Right lobe of liver (tissue), 6 donors: Measurements from ENCODE around the gene FAM219A. TPM values are rescaled to one million over a fixed set of nuclear protein-coding genes. Genes with fewer than 3 reads are reported as not detected.

Experiments used
- ATAC-seq, 4 donors: fragments of 200-7000 bp; cut with Tn5 transposase; one replicate each; pipeline ENCODE4 v1.9.1; 2020; ENCODE audit warnings: mild to moderate bottlenecking in 4 of 4, moderate library complexity in 4 of 4
- DNase-seq, 3 donors: peaks; one replicate each; pipeline ENCODE4 v3.0.0-alpha.2; 2020
- H3K27ac ChIP-seq, 3 donors: fragments of 200-600 bp; one replicate each; pipeline ENCODE4 v1.8.0; 2022
- H3K27me3 ChIP-seq, 2 donors: fragments of 200-600 bp; one replicate each; pipeline ENCODE4 v1.8.0; 2022
- H3K36me3 ChIP-seq, 4 donors: fragments of 200-600 bp; sonication (generic) in 1 of 4; one replicate each; pipeline versions ENCODE4 v1.5.1 to v1.8.0; 2017 to 2022; ENCODE audit warnings: control low read depth in 1 of 4
- H3K4me1 ChIP-seq, 4 donors: fragments of 200-600 bp; sonication (generic) in 1 of 4; one replicate each; pipeline versions ENCODE4 v1.5.1 to v1.8.0; 2017 to 2022; ENCODE audit warnings: control low read depth in 1 of 4
- H3K4me3 ChIP-seq, 3 donors: fragments of 200-600 bp; one replicate each; pipeline ENCODE4 v1.8.0; 2022
- H3K9me3 ChIP-seq, 4 donors: fragments of 200-600 bp; sonication (generic) in 1 of 4; one replicate each; pipeline versions ENCODE4 v1.5.1 to v1.8.0; 2017 to 2022; ENCODE audit warnings: control low read depth in 1 of 4
- CTCF ChIP-seq, 4 donors: fragments of 200-600 bp in 3 of 4; fragments of 450-650 bp in 1 of 4; IDR thresholded peaks; one replicate each; pipeline versions ENCODE4 v1.5.1 to v1.8.0; 2016 to 2022; ENCODE audit warnings: antibody characterized with exemption in 4 of 4, mild to moderate bottlenecking in 2 of 4
- POLR2A ChIP-seq: fragments of 450-650 bp; IDR thresholded peaks from one replicate; pipeline ENCODE4 v1.6.1; 2017; ENCODE audit warnings: antibody characterized with exemption, mild to moderate bottlenecking
- WGBS: methylation state at CpG from one replicate; pipeline ENCODE4 v1.1.6; 2018; ENCODE audit warnings: low coverage, low lambda C conversion rate; ENCODE audit not compliant: insufficient coverage; ENCODE audit errors: missing lambda C conversion rate; 5-methylcytosine and 5-hydroxymethylcytosine counted together
- intact Hi-C, 2 donors: fragments of 100-400 bp; cut with DNase I; formaldehyde crosslinking; loops; one replicate each; pipeline versions ENCODE4 v1.11.2 to v1.14.1; 2022
- total RNA-seq, 6 experiments: library from RNA; depleted of rRNA in 2 of 6; stranded (reverse); fragments of >200 nt in 2 of 6; fragmentation: NEBNext Ultra II Directional in 3 of 6; extraction: Animal tissue kit (Norgen Biotek cat#: 25700) in 3 of 6; gene quantifications; one replicate each; pipeline versions ENCODE4 v1.1.0 to v1.2.4, GENCODE V29; 2016 to 2023
- donor health status: DM: no; HTN: yes; CAD: no.
- donor health status: DM: no; HTN: no; CAD: no.
- donor health status: DM: no; HTN: no; CAD: no.
- donor health status: DM: no; HTN: yes; CAD: no.
- donor health status: DM: no; HTN: yes; CAD: no.

FAM219A gene
- total RNA-seq, 6 experiments from 2014 or later = 4.1 to 10.7 (median 5.3) TPM

DNA sequence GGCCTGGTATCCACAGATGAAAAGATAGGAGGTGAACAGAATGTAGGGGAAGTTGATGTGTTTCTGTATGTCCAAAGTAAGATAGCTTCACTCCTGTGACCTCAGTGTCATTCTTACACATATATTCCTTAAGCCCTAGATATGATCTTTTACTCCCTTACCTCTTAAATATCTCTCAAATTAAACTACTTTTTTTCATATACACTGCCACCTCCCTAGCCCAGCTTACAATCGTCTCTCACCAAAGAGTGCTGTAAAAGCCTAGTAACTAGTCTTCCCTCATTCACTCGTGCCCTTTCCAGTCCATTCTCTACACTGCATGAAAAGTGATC, 5.5 kb upstream of the FAM219A start:
- no peak for ATAC-seq
- TF ChIP-seq CTCF (IDR thresholded peaks at IDR 0.05) = no peak
- TF ChIP-seq POLR2A = no peak
- H3K27me3 ChIP-seq = no peaks in the 10 kb centered on the region
- 81% methylated on average over 2 of the region's 2 CpGs for WGBS
- no peak overlapping the region for H3K4me3 ChIP-seq
- no peak overlapping the region for H3K27ac ChIP-seq
- H3K36me3 ChIP-seq = no peaks in the 10 kb centered on the region
- peaks cover 0 to 11% (median 0%) of the 10 kb centered on the region in 4 donors for H3K4me1 ChIP-seq
- no peak for DNase-seq
- intact Hi-C loops = no loop called here
- no peaks in the 10 kb centered on the region for H3K9me3 ChIP-seq

GRCh38 chr9:34463098-34463900, 4.9 kb upstream of the FAM219A start:
- no peak overlapping the region for H3K27ac ChIP-seq
- H3K27me3 ChIP-seq = no peaks in the 10 kb centered on the region
- peak in 1 of 4 donors; percentile 35 for ATAC-seq
- peaks cover 0 to 13% (median 0%) of the 10 kb centered on the region in 4 donors for H3K4me1 ChIP-seq
- no peak for DNase-seq
- WGBS = 40% methylated on average over 5 of the region's 5 CpGs
- H3K9me3 ChIP-seq = no peaks in the 10 kb centered on the region
- intact Hi-C loops = no loop called here
- no peak overlapping the region for H3K4me3 ChIP-seq
- no peak for TF ChIP-seq POLR2A
- TF ChIP-seq CTCF (IDR thresholded peaks at IDR 0.05) = no peak
- no peaks in the 10 kb centered on the region for H3K36me3 ChIP-seq

DNA sequence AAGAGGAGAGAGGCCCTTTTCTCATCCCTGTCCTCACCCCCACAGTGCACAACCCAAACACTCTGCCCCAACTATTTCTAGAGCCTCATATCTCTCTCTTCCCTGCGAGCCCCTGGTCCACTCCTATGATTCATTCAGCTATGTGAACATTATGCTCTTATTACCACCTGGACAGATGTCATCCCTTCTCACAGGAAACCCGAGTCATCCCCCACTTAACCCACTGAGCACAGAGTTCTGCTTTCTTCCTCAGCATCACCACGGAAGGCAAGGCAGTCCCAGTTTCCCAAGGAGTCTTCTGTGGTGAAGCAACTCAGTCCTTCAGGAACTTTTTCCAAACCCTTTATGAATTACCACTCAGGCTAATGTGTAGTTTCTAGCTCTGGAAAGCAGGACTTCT, 1.6 kb upstream of the FAM219A start:
- H3K27me3 ChIP-seq = no peaks in the 10 kb centered on the region
- DNase-seq (no peak), ATAC-seq (no peak)
- H3K27ac ChIP-seq = no peak overlapping the region
- TF ChIP-seq POLR2A (no peak), CTCF (IDR thresholded peaks at IDR 0.05) (no peak)
- WGBS = 51% methylated on average over 3 of the region's 3 CpGs
- no peaks in the 10 kb centered on the region for H3K36me3 ChIP-seq
- peaks cover 0 to 21% (median 6%) of the 10 kb centered on the region in 4 donors for H3K4me1 ChIP-seq
- no peaks in the 10 kb centered on the region for H3K9me3 ChIP-seq
- no peak overlapping the region for H3K4me3 ChIP-seq
- intact Hi-C loops = no loop called here

DNA sequence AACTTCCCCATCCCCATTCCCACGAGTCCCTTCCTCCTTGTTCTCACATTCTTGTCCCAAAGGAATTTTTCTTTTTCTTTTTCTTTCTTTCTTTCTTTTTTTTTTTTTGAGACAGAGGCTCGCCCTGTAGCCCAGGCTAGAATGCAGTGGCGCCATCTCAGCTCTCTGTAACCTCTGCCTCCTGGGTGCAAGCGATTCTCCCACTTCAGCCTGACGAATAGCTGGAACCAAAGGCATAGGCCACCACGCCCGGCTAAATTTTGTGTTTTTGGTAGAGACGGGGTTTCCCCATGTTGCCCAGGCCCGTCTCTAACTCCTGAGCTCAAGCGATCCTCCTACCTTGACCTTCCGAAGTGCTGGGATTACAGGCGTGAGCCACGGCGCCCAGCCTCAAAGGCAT, 986 bp upstream of the FAM219A start:
- H3K27me3 ChIP-seq = no peaks in the 10 kb centered on the region
- no peak for TF ChIP-seq POLR2A
- TF ChIP-seq CTCF (IDR thresholded peaks at IDR 0.05) = no peak
- no peak for ATAC-seq
- H3K4me1 ChIP-seq = peaks cover 0 to 21% (median 6%) of the 10 kb centered on the region in 4 donors
- H3K27ac ChIP-seq = no peak overlapping the region
- no peaks in the 10 kb centered on the region for H3K36me3 ChIP-seq
- H3K9me3 ChIP-seq = no peaks in the 10 kb centered on the region
- intact Hi-C loops = no loop called here
- no peak for DNase-seq
- WGBS = 77% methylated on average over 11 of the region's 14 CpGs
- no peak overlapping the region for H3K4me3 ChIP-seq
